GM10266 (cell line): ENCODE data around the gene KCNK1.
"Not testable (repeated sequence)": the region's sequence is repeated elsewhere in the genome, so short reads cannot be mapped to it uniquely, and the experiment has no call there.

ENCODE experiments used
- DNase-seq: peaks from one replicate; pipeline ENCODE4 v3.0.0; 2012; ENCODE audit errors: extremely low spot score
- TF ChIP-seq, protein P1 (sequence below): IDR thresholded peaks from 2 replicates; pipeline ENCODE4 v1.5.1; 2012; ENCODE audit warnings: mild to moderate bottlenecking, low read depth; ENCODE audit not compliant: control insufficient read depth, insufficient read depth; ENCODE audit errors: missing control alignments

The KCNK1 gene

GRCh38 chr1:233614743-233615521 lies 1.0 kb downstream of the KCNK1 start:
- DNase-seq: peak; percentile 46
- TF ChIP-seq, protein P1, sequence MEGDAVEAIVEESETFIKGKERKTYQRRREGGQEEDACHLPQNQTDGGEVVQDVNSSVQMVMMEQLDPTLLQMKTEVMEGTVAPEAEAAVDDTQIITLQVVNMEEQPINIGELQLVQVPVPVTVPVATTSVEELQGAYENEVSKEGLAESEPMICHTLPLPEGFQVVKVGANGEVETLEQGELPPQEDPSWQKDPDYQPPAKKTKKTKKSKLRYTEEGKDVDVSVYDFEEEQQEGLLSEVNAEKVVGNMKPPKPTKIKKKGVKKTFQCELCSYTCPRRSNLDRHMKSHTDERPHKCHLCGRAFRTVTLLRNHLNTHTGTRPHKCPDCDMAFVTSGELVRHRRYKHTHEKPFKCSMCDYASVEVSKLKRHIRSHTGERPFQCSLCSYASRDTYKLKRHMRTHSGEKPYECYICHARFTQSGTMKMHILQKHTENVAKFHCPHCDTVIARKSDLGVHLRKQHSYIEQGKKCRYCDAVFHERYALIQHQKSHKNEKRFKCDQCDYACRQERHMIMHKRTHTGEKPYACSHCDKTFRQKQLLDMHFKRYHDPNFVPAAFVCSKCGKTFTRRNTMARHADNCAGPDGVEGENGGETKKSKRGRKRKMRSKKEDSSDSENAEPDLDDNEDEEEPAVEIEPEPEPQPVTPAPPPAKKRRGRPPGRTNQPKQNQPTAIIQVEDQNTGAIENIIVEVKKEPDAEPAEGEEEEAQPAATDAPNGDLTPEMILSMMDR: no peak

DNA sequence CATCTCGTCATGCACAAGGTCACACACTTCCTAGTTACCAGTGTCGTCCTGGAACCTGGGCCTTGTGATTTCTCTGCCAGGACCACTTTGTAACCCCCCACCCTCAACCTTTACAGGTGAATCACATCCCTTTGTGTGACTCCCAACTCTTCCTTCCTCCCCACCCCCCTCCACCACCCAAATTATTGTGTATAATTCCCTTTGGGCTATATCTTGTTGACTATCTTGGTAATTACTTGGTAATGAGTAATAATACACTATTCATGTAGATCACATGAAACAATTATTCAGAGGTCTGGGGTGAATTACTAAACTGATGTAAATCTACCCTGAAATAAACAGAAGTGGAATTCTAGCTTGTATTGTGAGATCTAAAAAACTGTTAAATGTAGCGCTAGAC lies 1.7 kb downstream of the KCNK1 start:
- DNase-seq: no peak
- TF ChIP-seq, protein P1: no peak

- TF ChIP-seq, protein P1: no peak
- no peak for DNase-seq
Observed at GRCh38 chr1:233617025-233617424, 3.1 kb downstream of the KCNK1 start.

DNA sequence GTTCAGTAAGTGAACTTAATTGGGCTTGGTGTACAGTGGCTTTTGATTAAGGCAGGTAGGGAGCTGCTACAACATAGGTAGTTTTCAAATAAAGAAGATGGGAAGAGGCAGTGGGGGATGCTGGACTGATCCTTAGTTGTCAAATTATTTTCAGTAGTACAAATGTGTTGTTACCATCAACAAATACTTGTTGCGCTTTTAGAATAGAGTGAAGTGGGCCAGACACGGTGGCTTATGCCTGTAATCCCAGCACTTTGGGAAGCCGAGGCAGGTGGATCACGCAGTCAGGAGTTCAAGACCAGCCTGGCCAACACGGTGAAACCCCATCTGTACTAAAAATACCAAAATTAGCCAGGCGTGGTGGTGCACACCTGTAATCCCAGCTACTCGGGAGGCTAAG lies 5.5 kb downstream of the KCNK1 start:
- not testable (repeated sequence) for DNase-seq

GRCh38 chr1:233620065-233620464 lies 6.2 kb downstream of the KCNK1 start:
- DNase-seq: no peak
- TF ChIP-seq, protein P1: no peak

GRCh38 chr1:233621923-233622322 lies 8.0 kb downstream of the KCNK1 start:
- TF ChIP-seq, protein P1: no peak
- DNase-seq: no peak

DNA sequence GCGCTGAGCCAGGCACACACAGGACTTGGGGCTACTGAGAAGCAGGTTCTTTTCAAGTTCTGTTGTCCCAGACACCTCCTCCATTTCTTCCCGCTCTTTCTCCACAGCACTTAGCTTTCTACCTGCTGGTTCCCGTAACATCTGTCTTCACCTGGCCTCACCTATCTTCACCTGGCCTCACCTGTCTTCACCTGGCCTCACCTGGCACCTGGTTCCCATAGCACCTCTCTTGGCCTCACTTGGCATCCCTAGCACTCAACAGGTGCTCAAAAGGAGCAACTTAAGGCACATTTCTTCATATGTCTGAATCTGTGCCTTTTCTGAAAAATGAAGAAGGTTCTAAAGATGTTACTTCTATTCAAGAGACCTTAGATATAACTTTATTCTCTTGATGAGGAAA lies 10.4 kb downstream of the KCNK1 start:
- TF ChIP-seq, protein P1: no peak
- DNase-seq: no peak

DNA sequence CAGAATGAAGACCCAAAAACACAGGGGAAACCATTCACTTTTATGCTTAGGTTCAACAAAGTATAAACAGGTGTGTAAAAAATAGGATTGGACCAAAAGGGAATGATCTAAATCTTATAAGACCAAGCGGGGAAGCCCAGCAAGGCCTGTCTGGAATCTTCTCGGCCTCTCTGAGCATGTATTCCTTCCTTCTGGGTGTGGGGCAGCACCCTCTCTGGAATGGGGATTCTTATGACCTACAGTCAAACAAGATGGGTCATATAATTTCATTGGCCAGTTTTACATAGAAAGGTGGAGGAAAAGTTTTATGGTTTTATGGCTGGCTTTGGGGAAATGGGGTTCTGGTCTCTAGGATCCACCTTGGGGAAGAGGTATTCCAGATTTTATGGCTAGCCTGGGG lies 11.2 kb downstream of the KCNK1 start:
- no peak for DNase-seq
- TF ChIP-seq, protein P1: no peak
